ENCODE measurements around the gene BMP2K. TPM values are rescaled to one million over a fixed set of nuclear protein-coding genes. Genes with fewer than 3 reads are reported as not detected.
"Not testable (repeated sequence)": the region's sequence is repeated elsewhere in the genome, so short reads cannot be mapped to it uniquely, and the experiment has no call there.

The BMP2K gene
- total RNA-seq, 6 donors from 2014 or later: 34.2 to 50.3 (median 42.1) TPM

GRCh38 chr4:78864405-78865024 is 88.4 kb downstream of the BMP2K start:
- no peak overlapping the region for H3K4me3 ChIP-seq
- no peak overlapping the region for H3K27ac ChIP-seq
- ATAC-seq (ENCODE audit: low FRiP score in 2 of 2) (peak in 1 of 2 donors; percentile 80), DNase-seq (no peak)
- H3K27me3 ChIP-seq: no peaks in the 10 kb centered on the region
- peaks cover 0 to 19% (median 6%) of the 10 kb centered on the region in 4 donors for H3K36me3 ChIP-seq
- no peak for TF ChIP-seq EP300 (IDR thresholded peaks at IDR 0.05)
- peak; percentile 58 to 72 (median 67) for TF ChIP-seq CTCF (IDR thresholded peaks at IDR 0.05)
- 33 to 35% methylated on average over 3 of the region's 3 CpGs for WGBS, 2 donors
- no peaks in the 10 kb centered on the region for H3K4me1 ChIP-seq
- no peaks in the 10 kb centered on the region for H3K9me3 ChIP-seq

DNA sequence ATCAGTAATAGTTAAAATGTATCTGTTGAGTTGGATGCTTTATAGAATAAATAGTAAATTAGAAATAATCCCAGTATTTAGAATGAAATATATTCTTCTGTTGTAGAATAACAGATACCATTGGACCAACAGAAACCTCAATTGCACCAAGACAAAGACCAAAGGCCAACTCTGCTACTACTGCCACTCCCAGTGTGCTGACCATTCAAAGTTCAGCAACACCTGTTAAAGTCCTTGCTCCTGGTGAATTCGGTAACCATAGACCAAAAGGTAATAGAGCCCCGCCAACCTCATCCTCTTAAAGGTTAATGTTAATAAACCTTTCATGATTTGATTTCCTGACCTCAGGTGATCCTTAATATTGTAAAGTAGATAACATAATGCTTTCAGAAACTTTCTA is 89.3 kb downstream of the BMP2K start:
- Histone ChIP-seq H3K4me3 (no peak overlapping the region), H3K9me3 (no peaks in the 10 kb centered on the region)

GRCh38 chr4:78868712-78869111 is 92.6 kb downstream of the BMP2K start:
- 93 to 98% methylated on average over 4 to 5 of the region's 5 CpGs for WGBS, 2 donors
- H3K36me3 ChIP-seq: peaks cover 7 to 53% (median 23%) of the 10 kb centered on the region in 4 donors

More for the DNA sequence above, 89.3 kb downstream of the BMP2K start:
- ATAC-seq (ENCODE audit: low FRiP score in 2 of 2) (no peak), DNase-seq (no peak)
- TF ChIP-seq EP300 (IDR thresholded peaks at IDR 0.05) (no peak), CTCF (IDR thresholded peaks at IDR 0.05) (no peak), POLR2A (IDR thresholded peaks at IDR 0.05) (no peak), POLR2AphosphoS5 (IDR thresholded peaks at IDR 0.05) (no peak)
- H3K27ac ChIP-seq: no peak overlapping the region
- H3K4me1 ChIP-seq: no peaks in the 10 kb centered on the region
- WGBS, 2 donors: 97 to 98% methylated on average over 2 of the region's 2 CpGs
- no peaks in the 10 kb centered on the region for H3K27me3 ChIP-seq
- peaks cover 0 to 22% (median 6%) of the 10 kb centered on the region in 4 donors for H3K36me3 ChIP-seq

GRCh38 chr4:78870056-78870455 is 93.9 kb downstream of the BMP2K start:
- ATAC-seq (ENCODE audit: low FRiP score in 2 of 2): no peak
- no peaks in the 10 kb centered on the region for H3K9me3 ChIP-seq
- no peaks in the 10 kb centered on the region for H3K4me1 ChIP-seq
- H3K4me3 ChIP-seq: no peak overlapping the region
- no peaks in the 10 kb centered on the region for H3K27me3 ChIP-seq
- no peak overlapping the region for H3K27ac ChIP-seq
- no peak for DNase-seq
- peaks cover 7 to 66% (median 24%) of the 10 kb centered on the region in 4 donors for H3K36me3 ChIP-seq
- TF ChIP-seq EP300 (IDR thresholded peaks at IDR 0.05) (no peak), POLR2AphosphoS5 (IDR thresholded peaks at IDR 0.05) (no peak), POLR2A (IDR thresholded peaks at IDR 0.05) (no peak), CTCF (IDR thresholded peaks at IDR 0.05) (no peak)

More at GRCh38 chr4:78868712-78869111, 92.6 kb downstream of the BMP2K start:
- not testable (repeated sequence) for ATAC-seq (ENCODE audit: low FRiP score in 2 of 2); H3K9me3 ChIP-seq; H3K4me3 ChIP-seq; H3K27ac ChIP-seq; DNase-seq; H3K4me1 ChIP-seq; H3K27me3 ChIP-seq

DNA sequence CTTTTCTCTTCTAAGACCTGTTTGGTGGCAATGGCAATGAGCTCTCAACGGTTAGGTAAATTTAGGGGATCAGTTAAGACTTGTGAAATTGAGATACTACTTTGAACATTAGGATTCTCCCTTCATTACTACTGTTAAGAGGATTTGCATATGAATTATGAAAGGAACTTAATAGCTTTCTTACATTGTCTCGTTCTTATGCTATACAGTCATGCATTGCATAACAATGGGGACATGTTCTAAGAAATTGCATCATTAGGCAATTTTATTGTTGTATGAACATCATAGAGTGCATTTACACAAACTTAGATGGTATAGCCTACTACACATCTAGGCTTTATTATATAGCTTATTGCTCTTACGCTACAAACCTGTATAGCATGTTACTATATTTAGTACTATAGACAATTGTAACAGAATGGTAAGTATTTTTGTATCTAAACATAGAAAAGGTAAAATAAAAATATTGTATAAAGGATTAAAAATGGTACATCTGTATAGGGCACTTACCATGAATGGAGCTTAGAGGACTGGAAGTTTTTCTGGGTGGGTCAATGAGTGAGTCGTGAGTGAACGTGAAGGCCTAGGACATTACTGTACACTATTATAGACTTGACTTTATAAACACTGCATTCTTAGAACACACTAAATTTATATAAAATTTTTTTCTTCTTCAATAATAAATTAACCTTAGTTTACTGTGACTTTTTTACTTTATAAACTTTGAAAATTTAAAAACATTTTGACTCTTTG is 100.6 kb downstream of the BMP2K start:
- ATAC-seq (ENCODE audit: low FRiP score in 2 of 2): no peak
- Histone ChIP-seq H3K27ac (no peak overlapping the region), H3K4me3 (no peak overlapping the region), H3K4me1 (no peaks in the 10 kb centered on the region), H3K27me3 (no peaks in the 10 kb centered on the region), H3K36me3 (peaks cover 10 to 65% (median 20%) of the 10 kb centered on the region in 4 donors), H3K9me3 (no peaks in the 10 kb centered on the region)
- WGBS, 2 donors: 84 to 90% methylated on average over 5 of the region's 5 CpGs
- TF ChIP-seq CTCF (IDR thresholded peaks at IDR 0.05): no peak
- no peak for TF ChIP-seq EP300 (IDR thresholded peaks at IDR 0.05)
- TF ChIP-seq POLR2AphosphoS5 (IDR thresholded peaks at IDR 0.05): no peak
- TF ChIP-seq POLR2A (IDR thresholded peaks at IDR 0.05): no peak
- no peak for DNase-seq
